Ishikawa (cell line): ENCODE measurements around the gene CBX1.

Source experiments
- CEBPB ChIP-seq: IDR thresholded peaks from 2 replicates; pipeline ENCODE4 v1.6.1; 2012
- CREB1 ChIP-seq: IDR thresholded peaks from 2 replicates; pipeline ENCODE4 v1.6.1; 2012; ENCODE audit warnings: low read depth
- EGR1 ChIP-seq: IDR thresholded peaks from 2 replicates; pipeline ENCODE4 v1.6.1; 2012
- EP300 ChIP-seq: IDR thresholded peaks from 2 replicates; pipeline ENCODE4 v1.6.1; 2012; ENCODE audit warnings: borderline replicate concordance
- FOXM1 ChIP-seq: IDR thresholded peaks from 2 replicates; pipeline ENCODE4 v1.6.1; 2012; ENCODE audit warnings: low read depth, borderline replicate concordance
- MAX ChIP-seq: IDR thresholded peaks from 2 replicates; pipeline ENCODE4 v1.6.1; 2012
- NFIC ChIP-seq: IDR thresholded peaks from 2 replicates; pipeline ENCODE4 v1.6.1; 2012
- RAD21 ChIP-seq: IDR thresholded peaks from 2 replicates; pipeline ENCODE4 v1.6.1; 2012; ENCODE audit warnings: low read depth
- REST ChIP-seq: IDR thresholded peaks from 2 replicates; pipeline ENCODE4 v1.6.1; 2012; ENCODE audit warnings: low read depth, mild to moderate bottlenecking
- TAF1 ChIP-seq: IDR thresholded peaks from 2 replicates; pipeline ENCODE4 v1.6.1; 2012; ENCODE audit warnings: low read depth, mild to moderate bottlenecking
- TCF12 ChIP-seq: IDR thresholded peaks from 2 replicates; pipeline ENCODE4 v1.6.1; 2012; ENCODE audit warnings: low read depth
- TEAD4 ChIP-seq: IDR thresholded peaks from 2 replicates; pipeline ENCODE4 v1.6.1; 2012
- USF1 ChIP-seq: IDR thresholded peaks from 2 replicates; pipeline ENCODE4 v1.6.1; 2012
- YY1 ChIP-seq: IDR thresholded peaks from 2 replicates; pipeline ENCODE4 v1.6.1; 2012; ENCODE audit warnings: low read depth
- ZBTB7A ChIP-seq: IDR thresholded peaks from 2 replicates; pipeline ENCODE4 v1.6.1; 2012; ENCODE audit warnings: low read depth

The CBX1 gene

GRCh38 chr17:48023400-48024148, 77.7 kb downstream of the CBX1 start:
- 0 out of 2 replicates have a peak, but pooled peaks have one; percentile 30 for TF ChIP-seq FOXM1
- no peak for TF ChIP-seq CEBPB
- TF ChIP-seq NFIC: peak; percentile 84
- no peak for TF ChIP-seq CREB1
- TF ChIP-seq USF1: peak; percentile 57
- TF ChIP-seq RAD21: no peak
- TF ChIP-seq TAF1: peak; percentile 18; the same call in 1 of the 2 replicates
- peak; percentile 91 for TF ChIP-seq MAX
- TF ChIP-seq ZBTB7A: peak; percentile 82
- TF ChIP-seq TCF12: peak; percentile 20; the same call in 1 of the 2 replicates
- no peak for TF ChIP-seq YY1
- TF ChIP-seq TEAD4: 0 out of 2 replicates have a peak, but pooled peaks have one; percentile 10
- TF ChIP-seq EGR1: no peak
- no peak for TF ChIP-seq REST
- no peak for TF ChIP-seq EP300

GRCh38 chr17:48022901-48023300, 78.4 kb downstream of the CBX1 start:
- TF ChIP-seq TCF12 (no peak), ZBTB7A (no peak), YY1 (no peak), MAX (no peak), TEAD4 (no peak), REST (no peak), CREB1 (no peak), RAD21 (no peak), TAF1 (no peak), EP300 (no peak), NFIC (no peak), USF1 (no peak), EGR1 (no peak)

- TF ChIP-seq NFIC (no peak), TCF12 (no peak), RAD21 (no peak), FOXM1 (no peak), USF1 (no peak), TEAD4 (no peak), CEBPB (no peak)
Observed at GRCh38 chr17:48021934-48022333, 79.3 kb downstream of the CBX1 start.
